ENCODE measurements around the gene ACTR5.
"Not testable (repeated sequence)": the region's sequence is repeated elsewhere in the genome, so short reads cannot be mapped to it uniquely, and the experiment has no call there.

ACTR5 gene

DNA sequence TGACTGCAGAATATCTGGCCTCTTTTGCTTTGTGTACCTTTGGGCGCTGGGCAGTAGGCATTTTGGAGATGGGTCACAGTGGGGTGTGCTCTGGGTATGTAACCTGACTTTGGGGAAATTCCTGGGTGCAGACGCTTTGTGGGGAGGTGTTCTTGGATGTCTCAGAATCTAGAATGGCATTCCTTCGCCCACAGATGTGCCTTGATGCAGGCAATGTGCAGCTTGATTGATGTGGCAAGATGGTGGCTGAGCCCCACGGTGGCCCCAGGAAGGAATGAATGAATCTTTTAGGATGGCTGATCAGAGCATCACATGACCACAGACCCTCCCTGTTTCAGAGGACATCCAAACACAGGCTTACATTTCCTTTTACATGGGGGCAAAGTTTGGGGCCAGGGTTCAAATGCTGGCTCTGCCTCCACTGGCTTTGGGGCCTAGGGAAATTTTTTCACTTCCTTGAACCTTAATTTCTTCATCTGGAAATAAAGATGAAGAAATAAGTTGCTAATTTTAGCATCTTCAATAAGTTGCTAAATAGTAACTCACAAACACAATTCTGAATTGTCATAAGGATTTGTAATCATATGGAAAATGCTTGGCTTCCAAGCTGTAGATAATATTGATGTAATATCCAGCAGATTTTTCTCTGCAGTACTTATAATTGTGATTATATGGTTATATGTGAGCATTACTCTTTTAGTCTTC, 62.8 kb downstream of the ACTR5 start:
- H3K9me3 Mint-ChIP-seq, result no peaks in the 10 kb centered on the region
- H3K4me3 Mint-ChIP-seq, result peak overlapping the region; percentile 4
- H3K27ac Mint-ChIP-seq, result peak overlapping the region; percentile 60
- DNase-seq (ENCODE audit: low spot score), result no peak
- H3K4me1 Mint-ChIP-seq (ENCODE audit: low read depth), result peaks cover 58% of the 10 kb centered on the region
- no peaks in the 10 kb centered on the region for H3K27me3 Mint-ChIP-seq (ENCODE audit: low read depth)
- H3K36me3 Mint-ChIP-seq (ENCODE audit: low read depth), result peaks cover 58% of the 10 kb centered on the region

DNA sequence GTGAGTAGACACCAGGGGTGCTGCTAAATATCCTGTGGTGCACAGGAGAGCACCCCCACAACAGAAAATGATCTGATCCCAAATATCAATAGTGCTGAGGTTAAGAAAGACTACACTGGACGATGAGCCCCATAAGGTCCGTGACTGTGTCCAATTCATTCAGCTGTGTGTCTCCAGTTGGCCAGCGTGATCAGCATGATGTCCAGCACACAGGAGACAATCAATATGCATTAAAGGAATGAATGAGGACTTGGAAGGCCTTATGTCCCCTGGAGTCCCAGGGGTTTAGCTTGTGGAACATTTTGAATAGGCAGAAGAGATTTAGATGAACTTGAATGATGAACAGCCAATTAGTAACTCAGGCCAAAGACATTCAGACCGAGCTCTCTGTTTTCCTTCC, 63.5 kb downstream of the ACTR5 start:
- Mint-ChIP-seq H3K4me3 (no peak overlapping the region), H3K9me3 (no peaks in the 10 kb centered on the region), H3K27me3 (ENCODE audit: low read depth) (no peaks in the 10 kb centered on the region), H3K27ac (peak overlapping the region; percentile 32), H3K36me3 (ENCODE audit: low read depth) (peaks cover 65% of the 10 kb centered on the region), H3K4me1 (ENCODE audit: low read depth) (peaks cover 61% of the 10 kb centered on the region)
- no peak for DNase-seq (ENCODE audit: low spot score)

DNA sequence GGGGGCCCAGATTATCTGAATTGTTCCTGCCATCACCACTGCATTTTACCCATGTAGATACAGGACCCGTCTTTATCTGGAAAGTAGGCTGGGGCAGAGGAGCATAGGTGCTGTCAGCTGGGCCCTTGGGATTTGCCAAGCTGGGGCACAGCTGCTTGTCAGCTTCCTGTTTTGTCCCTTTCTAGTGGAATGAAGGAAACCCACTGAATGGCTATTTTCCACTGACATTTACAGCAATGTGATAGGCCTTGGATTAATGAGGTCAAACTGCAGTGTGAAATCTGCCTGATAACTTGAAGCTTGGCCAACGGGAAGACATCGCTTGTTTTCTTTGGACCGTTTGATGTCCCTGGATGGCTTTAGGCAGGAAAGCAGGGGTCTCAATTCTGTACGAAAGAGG, 63.9 kb downstream of the ACTR5 start:
- no peak for DNase-seq (ENCODE audit: low spot score)
- H3K4me1 Mint-ChIP-seq (ENCODE audit: low read depth), result peaks cover 63% of the 10 kb centered on the region
- no peak overlapping the region for H3K4me3 Mint-ChIP-seq
- H3K9me3 Mint-ChIP-seq, result no peaks in the 10 kb centered on the region
- peaks cover 65% of the 10 kb centered on the region for H3K36me3 Mint-ChIP-seq (ENCODE audit: low read depth)
- peak overlapping the region; percentile 32 for H3K27ac Mint-ChIP-seq
- no peaks in the 10 kb centered on the region for H3K27me3 Mint-ChIP-seq (ENCODE audit: low read depth)

- peaks cover 62% of the 10 kb centered on the region for H3K4me1 Mint-ChIP-seq (ENCODE audit: low read depth)
- peaks cover 62% of the 10 kb centered on the region for H3K36me3 Mint-ChIP-seq (ENCODE audit: low read depth)
- no peak overlapping the region for H3K27ac Mint-ChIP-seq
- H3K4me3 Mint-ChIP-seq, result no peak overlapping the region
- no peaks in the 10 kb centered on the region for H3K27me3 Mint-ChIP-seq (ENCODE audit: low read depth)
- H3K9me3 Mint-ChIP-seq, result no peaks in the 10 kb centered on the region
- DNase-seq (ENCODE audit: low spot score), result no peak
Observed at GRCh38 chr20:38812709-38813573, 64.7 kb downstream of the ACTR5 start.

DNA sequence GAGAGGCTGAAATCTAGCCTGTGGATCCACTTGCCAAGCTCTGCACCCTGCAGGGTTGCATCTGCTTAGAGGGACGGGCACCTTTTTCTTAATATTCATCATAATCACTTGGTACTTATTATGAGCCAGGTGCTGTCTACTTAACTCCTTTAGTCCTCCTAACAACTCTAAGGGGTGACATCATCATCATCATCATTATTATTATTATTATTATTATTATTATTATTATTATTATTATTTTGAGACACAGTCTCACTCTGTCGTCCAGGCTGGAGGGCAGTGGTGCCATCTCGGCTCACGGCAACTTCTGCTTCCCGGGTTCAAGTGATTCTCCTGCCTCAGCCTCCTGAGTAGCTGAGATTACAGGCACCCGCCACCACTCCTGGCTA, 65.3 kb downstream of the ACTR5 start:
- H3K9me3 Mint-ChIP-seq; H3K4me3 Mint-ChIP-seq; DNase-seq (ENCODE audit: low spot score); H3K27ac Mint-ChIP-seq; H3K27me3 Mint-ChIP-seq (ENCODE audit: low read depth): not testable (repeated sequence)
- peaks cover 65% of the 10 kb centered on the region for H3K36me3 Mint-ChIP-seq (ENCODE audit: low read depth)
- peaks cover 65% of the 10 kb centered on the region for H3K4me1 Mint-ChIP-seq (ENCODE audit: low read depth)

DNA sequence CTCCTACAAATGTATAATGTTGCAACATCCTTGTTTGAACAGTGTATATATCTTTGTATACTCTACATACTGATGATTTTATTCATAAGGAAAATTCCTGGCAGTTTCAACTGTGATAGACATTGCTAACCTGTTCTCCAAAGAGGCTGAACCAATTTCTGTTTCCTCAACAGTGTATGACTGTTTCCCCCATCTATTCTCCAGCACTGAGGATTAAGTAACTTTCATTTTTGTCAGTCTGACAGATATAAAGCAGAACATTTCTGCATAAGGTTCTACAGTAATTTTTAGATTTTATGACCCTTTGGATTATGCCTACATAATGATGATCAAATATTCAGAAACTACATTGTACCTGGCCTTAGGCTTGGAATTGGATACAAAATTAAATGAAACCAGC, 67.2 kb downstream of the ACTR5 start:
- peaks cover 55% of the 10 kb centered on the region for H3K36me3 Mint-ChIP-seq (ENCODE audit: low read depth)
- H3K4me3 Mint-ChIP-seq, result no peak overlapping the region
- no peak for DNase-seq (ENCODE audit: low spot score)
- H3K9me3 Mint-ChIP-seq, result no peaks in the 10 kb centered on the region
- peaks cover 57% of the 10 kb centered on the region for H3K4me1 Mint-ChIP-seq (ENCODE audit: low read depth)
- no peak overlapping the region for H3K27ac Mint-ChIP-seq
- no peaks in the 10 kb centered on the region for H3K27me3 Mint-ChIP-seq (ENCODE audit: low read depth)

GRCh38 chr20:38818113-38819065, 70.1 kb downstream of the ACTR5 start:
- H3K27ac Mint-ChIP-seq, result peak overlapping the region; percentile 23

More at GRCh38 chr20:38818113-38819065, 70.1 kb downstream of the ACTR5 start:
- no peaks in the 10 kb centered on the region for H3K9me3 Mint-ChIP-seq
- H3K27me3 Mint-ChIP-seq (ENCODE audit: low read depth), result no peaks in the 10 kb centered on the region
- H3K4me1 Mint-ChIP-seq (ENCODE audit: low read depth), result peaks cover 51% of the 10 kb centered on the region
- no peak for DNase-seq (ENCODE audit: low spot score)
- peaks cover 56% of the 10 kb centered on the region for H3K36me3 Mint-ChIP-seq (ENCODE audit: low read depth)
- no peak overlapping the region for H3K4me3 Mint-ChIP-seq
